IMR-90 (cell line): Measurements from ENCODE around the gene CAND1. TPM values are rescaled to one million over a fixed set of nuclear protein-coding genes. Genes with fewer than 3 reads are reported as not detected.
A peak's percentile ranks its signal among the peaks of the same experiment; 100 is the strongest.

Source experiments
- ATAC-seq: fragments of 200-7000 bp; cut with Tn5 transposase; 2 replicates; pipeline ENCODE4 v1.9.1; 2020; ENCODE audit warnings: low read depth, mild to moderate bottlenecking, moderate library complexity
- BruUV-seq: library from RNA; stranded (reverse); fragments of 400-500 nt; replicated peaks from 2 replicates; lab custom pipeline; 2021; lab: Mats Ljungman, UMichigan
- CTCF ChIA-PET: fragments of 300-600 bp; formaldehyde crosslinking; extraction: SDS; loops from one replicate; lab custom pipeline; 2021; ENCODE audit warnings: antibody characterized with exemption; lab: Yijun Ruan, JAX
- POLR2A ChIA-PET: fragments of 300-600 bp; sonication (Branson Sonifier 250); formaldehyde crosslinking; loops from one replicate; lab custom pipeline; 2022; ENCODE audit warnings: antibody characterized with exemption; ENCODE audit not compliant: unreplicated experiment; lab: Charles Lee
- DNase-seq: peaks from one replicate; pipeline ENCODE4 v3.0.0; 2013
- H2AFZ ChIP-seq: replicated peaks from 2 replicates; pipeline ENCODE3; 2013; ENCODE audit warnings: low read length, mild to moderate bottlenecking; ENCODE audit not compliant: poor library complexity
- H2AK5ac ChIP-seq: 2 replicates; pipeline ENCODE4 v1.6.1; 2013; ENCODE audit warnings: low read depth, low read length, inconsistent platforms
- H2AK9ac ChIP-seq: replicated peaks from 2 replicates; pipeline ENCODE3; 2013; ENCODE audit warnings: mild to moderate bottlenecking, low read depth, low read length, moderate library complexity; ENCODE audit not compliant: poor library complexity
- H2BK120ac ChIP-seq: 2 replicates; pipeline ENCODE4 v1.6.1; 2013; ENCODE audit warnings: low read depth, low read length, inconsistent platforms
- H2BK15ac ChIP-seq: 3 replicates; pipeline ENCODE4 v1.6.1; 2013; ENCODE audit warnings: low read depth, low read length, inconsistent platforms
- H2BK20ac ChIP-seq: 2 replicates; pipeline ENCODE4 v1.6.1; 2013; ENCODE audit warnings: low read depth, mild to moderate bottlenecking, inconsistent platforms, low read length, moderate library complexity
- H2BK5ac ChIP-seq: 2 replicates; pipeline ENCODE4 v1.6.1; 2013; ENCODE audit warnings: mild to moderate bottlenecking, low read depth, low read length, inconsistent platforms; ENCODE audit not compliant: poor library complexity, severe bottlenecking
- H3K14ac ChIP-seq: replicated peaks from 2 replicates; pipeline ENCODE4 v1.6.1; 2013; ENCODE audit warnings: low read depth, low read length, inconsistent platforms
- H3K18ac ChIP-seq: 2 replicates; pipeline ENCODE4 v1.6.1; 2013; ENCODE audit warnings: low read depth, low read length, control low read depth
- H3K23ac ChIP-seq: 2 replicates; pipeline ENCODE4 v1.6.1; 2013; ENCODE audit warnings: low read depth, low read length, inconsistent platforms
- H3K27ac ChIP-seq: 2 replicates; pipeline ENCODE4 v1.5.1; 2013; ENCODE audit warnings: mild to moderate bottlenecking, control low read depth, low read length; ENCODE audit not compliant: insufficient read depth
- H3K27me3 ChIP-seq: 2 replicates; pipeline ENCODE4 v1.6.1; 2013; ENCODE audit warnings: low read length; ENCODE audit not compliant: control insufficient read depth, insufficient read depth
- H3K36me3 ChIP-seq: 2 replicates; pipeline ENCODE4 v1.6.1; 2013; ENCODE audit warnings: low read length, mixed read lengths; ENCODE audit not compliant: control insufficient read depth, insufficient read depth
- H3K4ac ChIP-seq: 2 replicates; pipeline ENCODE4 v1.6.1; 2013; ENCODE audit warnings: low read depth, low read length, inconsistent platforms
- H3K4me1 ChIP-seq: 2 replicates; pipeline ENCODE4 v1.6.1; 2013; ENCODE audit warnings: low read length, mixed read lengths; ENCODE audit not compliant: control insufficient read depth, insufficient read depth
- H3K4me2 ChIP-seq: 2 replicates; pipeline ENCODE4 v1.6.1; 2013; ENCODE audit warnings: low read depth, mild to moderate bottlenecking, control low read depth, low read length, moderate library complexity
- H3K4me3 ChIP-seq: 2 replicates; pipeline ENCODE4 v1.5.1; 2013; ENCODE audit warnings: low read depth, mild to moderate bottlenecking, control low read depth, low read length, moderate library complexity; ENCODE audit not compliant: insufficient read depth
- H3K56ac ChIP-seq: 2 replicates; pipeline ENCODE4 v1.6.1; 2013; ENCODE audit warnings: low read length, inconsistent platforms; ENCODE audit not compliant: insufficient read depth; ENCODE audit errors: extremely low read depth
- H3K79me1 ChIP-seq, 2 experiments: 2 replicates each; pipeline ENCODE4 v1.6.1; 2013; ENCODE audit warnings: low read length in 2 of 2, inconsistent platforms in 1 of 2, low read depth in 1 of 2
- H3K9ac ChIP-seq: 2 replicates; pipeline ENCODE4 v1.6.1; 2013; ENCODE audit warnings: low read depth, low read length, control low read depth
- H3K9me1 ChIP-seq: 2 replicates; pipeline ENCODE4 v1.6.1; 2013; ENCODE audit warnings: low read length, inconsistent platforms; ENCODE audit not compliant: insufficient read depth
- H3K9me3 ChIP-seq: 2 replicates; pipeline ENCODE4 v1.6.1; 2013; ENCODE audit warnings: low read length; ENCODE audit not compliant: control insufficient read depth, insufficient read depth
- H4K20me1 ChIP-seq: 2 replicates; pipeline ENCODE4 v1.6.1; 2013; ENCODE audit warnings: low read length, inconsistent platforms; ENCODE audit not compliant: insufficient read depth
- H4K5ac ChIP-seq: 2 replicates; pipeline ENCODE4 v1.6.1; 2013; ENCODE audit warnings: mild to moderate bottlenecking, low read depth, low read length, control low read depth
- H4K8ac ChIP-seq, 2 experiments: 2 replicates each; pipeline ENCODE4 v1.6.1; 2013; ENCODE audit warnings: low read depth in 2 of 2, low read length in 2 of 2, control low read depth in 1 of 2, inconsistent platforms in 1 of 2
- H4K91ac ChIP-seq: 2 replicates; pipeline ENCODE4 v1.6.1; 2013; ENCODE audit warnings: low read depth, low read length, inconsistent platforms; ENCODE audit not compliant: insufficient read depth
- CHD1 ChIP-seq: IDR thresholded peaks from 2 replicates; pipeline ENCODE4 v1.6.1; 2012; ENCODE audit warnings: low read depth, low read length, improper control_type of control experiment
- WGBS, 2 experiments: methylation state at CpG; one replicate each; pipeline versions ENCODE4 v1.1.5 to v1.1.7; 2013; ENCODE audit warnings: missing lambda C conversion rate in 2 of 2; ENCODE audit not compliant: insufficient read length in 1 of 2; ENCODE audit errors: extremely low coverage in 2 of 2; 5-methylcytosine and 5-hydroxymethylcytosine counted together
- dilution Hi-C: fragments of 300-500 bp; cut with HindIII; formaldehyde crosslinking; loops from one replicate; pipeline ENCODE4 v1.14.3; 2018; ENCODE audit warnings: low sequenced_read_pairs; ENCODE audit not compliant: unreplicated experiment
- in situ Hi-C: fragments of 300-500 bp; cut with MboI; formaldehyde crosslinking; loops from 3 replicates; pipeline ENCODE4 v1.14.3; 2019; ENCODE audit warnings: low sequenced_read_pairs, inconsistent platforms, mixed read lengths
- intact Hi-C: fragments of 100-400 bp; cut with micrococcal nuclease; formaldehyde crosslinking; loops from 2 replicates; pipeline ENCODE4 v1.10.0; 2022
- polyA plus RNA-seq, 3 experiments: library from polyadenylated mRNA; depleted of rRNA; stranded (reverse); fragments of >200 nt; gene quantifications; 2 replicates each; pipeline ENCODE4 v1.2.3, GENCODE V29; 2012; ENCODE audit warnings: low replicate concordance in 1 of 3
- total RNA-seq: library from RNA; depleted of rRNA; stranded (reverse); fragments of >200 nt; gene quantifications from 2 replicates; pipeline ENCODE4 v1.2.3, GENCODE V29; 2012
- TF ChIP-seq, protein P1 (sequence below): conservative IDR thresholded peaks from 2 replicates; pipeline ENCODE4 v1.5.1; 2012; ENCODE audit warnings: mild to moderate bottlenecking, low read depth, low read length, improper control_type of control experiment

CAND1 gene
- total and polyA plus RNA-seq, 2 of the 4 experiments (the other 2 are of a cell fraction): 42.6 to 91.4 TPM

- H3K23ac ChIP-seq: no peak overlapping the region
- H2BK15ac ChIP-seq: no peak overlapping the region
- TF ChIP-seq, protein P1, sequence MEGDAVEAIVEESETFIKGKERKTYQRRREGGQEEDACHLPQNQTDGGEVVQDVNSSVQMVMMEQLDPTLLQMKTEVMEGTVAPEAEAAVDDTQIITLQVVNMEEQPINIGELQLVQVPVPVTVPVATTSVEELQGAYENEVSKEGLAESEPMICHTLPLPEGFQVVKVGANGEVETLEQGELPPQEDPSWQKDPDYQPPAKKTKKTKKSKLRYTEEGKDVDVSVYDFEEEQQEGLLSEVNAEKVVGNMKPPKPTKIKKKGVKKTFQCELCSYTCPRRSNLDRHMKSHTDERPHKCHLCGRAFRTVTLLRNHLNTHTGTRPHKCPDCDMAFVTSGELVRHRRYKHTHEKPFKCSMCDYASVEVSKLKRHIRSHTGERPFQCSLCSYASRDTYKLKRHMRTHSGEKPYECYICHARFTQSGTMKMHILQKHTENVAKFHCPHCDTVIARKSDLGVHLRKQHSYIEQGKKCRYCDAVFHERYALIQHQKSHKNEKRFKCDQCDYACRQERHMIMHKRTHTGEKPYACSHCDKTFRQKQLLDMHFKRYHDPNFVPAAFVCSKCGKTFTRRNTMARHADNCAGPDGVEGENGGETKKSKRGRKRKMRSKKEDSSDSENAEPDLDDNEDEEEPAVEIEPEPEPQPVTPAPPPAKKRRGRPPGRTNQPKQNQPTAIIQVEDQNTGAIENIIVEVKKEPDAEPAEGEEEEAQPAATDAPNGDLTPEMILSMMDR: no peak
- TF ChIP-seq CHD1: no peak
- H2BK120ac ChIP-seq: no peak overlapping the region
- H3K36me3 ChIP-seq: no peaks in the 10 kb centered on the region
- in situ Hi-C loops: no loop called here
- no peak overlapping the region for H3K56ac ChIP-seq
- H3K4ac ChIP-seq: 0 out of 2 replicates have a peak overlapping the region, but pooled peaks have one; percentile 15
- CTCF ChIA-PET: no interaction called here
- DNase-seq (peak; percentile 34), ATAC-seq (no peak)
- H3K4me2 ChIP-seq: no peak overlapping the region
- no peak overlapping the region for H4K5ac ChIP-seq
- H3K27ac ChIP-seq: no peak overlapping the region
- H2AK5ac ChIP-seq: peak overlapping the region; percentile 15; the same call in 1 of the 2 replicates
- no peak overlapping the region for H3K9ac ChIP-seq
- peaks cover 8% of the 10 kb centered on the region for H3K4me1 ChIP-seq
- BruUV-seq: no TSS peak
- no peaks in the 10 kb centered on the region for H3K9me3 ChIP-seq
- no peaks in the 10 kb centered on the region for H4K20me1 ChIP-seq
- WGBS, 2 experiments: no CpG with 5 or more reads among the region's 1 CpG
- H4K8ac ChIP-seq: 0 out of 4 replicates have a peak overlapping the region, but pooled peaks of 1 of the 2 experiments have one; percentile 34
- H3K14ac ChIP-seq: peak overlapping the region; percentile 25; the same call in 1 of the 2 replicates
- no peak overlapping the region for H4K91ac ChIP-seq
- dilution Hi-C loops: no loop called here
- POLR2A ChIA-PET: no interaction called here
- H3K4me3 ChIP-seq: no peak overlapping the region
- peak overlapping the region; percentile 6; the same call in 1 of the 2 replicates for H3K18ac ChIP-seq
- peak overlapping the region; percentile 51 for H2AFZ ChIP-seq
- H3K79me1 ChIP-seq: no peaks in the 10 kb centered on the region
- H2BK20ac ChIP-seq: no peak overlapping the region
- no peaks in the 10 kb centered on the region for H3K9me1 ChIP-seq
- no peak overlapping the region for H2BK5ac ChIP-seq
- H2AK9ac ChIP-seq: no peak overlapping the region
- intact Hi-C loops: no loop called here
- H3K27me3 ChIP-seq: no peaks in the 10 kb centered on the region
Measured at GRCh38 chr12:67367843-67368242, 98.7 kb downstream of the CAND1 start.
